ENCODE results near the gene SHROOM1. TPM values are rescaled to one million over a fixed set of nuclear protein-coding genes. Genes with fewer than 3 reads are reported as not detected.
"Not testable (repeated sequence)": the region's sequence is repeated elsewhere in the genome, so short reads cannot be mapped to it uniquely, and the experiment has no call there.

Gene SHROOM1
- total RNA-seq, 1 donor from 2014 or later, result 0.47 TPM

GRCh38 chr5:132804219-132804618 lies 26.2 kb downstream of the SHROOM1 start:
- DNase-seq, result not testable (repeated sequence)

- DNase-seq, result not testable (repeated sequence)
These were observed 27.8 kb downstream of the SHROOM1 start for GRCh38 chr5:132802685-132803066.

DNA sequence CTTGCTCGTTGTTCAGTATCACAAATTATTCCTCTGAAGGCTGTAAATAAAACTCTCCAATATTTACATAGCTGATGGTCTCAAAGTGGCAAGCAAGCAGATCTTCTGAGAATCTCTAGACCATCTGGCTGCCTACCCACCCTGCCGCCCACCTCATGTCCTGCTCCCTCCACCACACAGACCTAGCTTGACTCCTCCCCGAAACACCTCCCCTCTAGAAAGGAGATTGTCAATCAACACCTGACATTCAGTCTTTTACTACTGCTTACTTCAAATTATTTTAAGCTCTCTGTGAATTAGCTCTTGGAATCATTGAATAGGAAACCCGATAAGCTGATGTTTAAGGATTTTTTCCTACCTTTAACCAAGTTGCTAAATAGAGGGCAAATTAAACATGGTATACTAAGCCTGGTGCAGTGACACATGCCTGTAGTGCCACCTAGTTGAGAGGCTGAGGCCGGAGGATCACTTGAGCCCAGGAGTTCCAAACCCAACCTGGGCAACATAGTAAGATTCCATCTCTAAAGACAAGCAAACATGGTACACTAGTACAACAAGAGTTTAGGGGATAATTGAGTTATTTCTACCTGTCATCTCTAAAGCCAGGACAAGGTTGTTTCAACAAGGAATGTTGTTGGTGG lies 28.3 kb downstream of the SHROOM1 start:
- DNase-seq, result no peak

GRCh38 chr5:132800545-132800944 lies 29.9 kb downstream of the SHROOM1 start:
- DNase-seq, result no peak

GRCh38 chr5:132799392-132799791 lies 31.1 kb downstream of the SHROOM1 start:
- no peak for DNase-seq

GRCh38 chr5:132797651-132798050 lies 32.8 kb downstream of the SHROOM1 start:
- peak; percentile 71 for DNase-seq

DNA sequence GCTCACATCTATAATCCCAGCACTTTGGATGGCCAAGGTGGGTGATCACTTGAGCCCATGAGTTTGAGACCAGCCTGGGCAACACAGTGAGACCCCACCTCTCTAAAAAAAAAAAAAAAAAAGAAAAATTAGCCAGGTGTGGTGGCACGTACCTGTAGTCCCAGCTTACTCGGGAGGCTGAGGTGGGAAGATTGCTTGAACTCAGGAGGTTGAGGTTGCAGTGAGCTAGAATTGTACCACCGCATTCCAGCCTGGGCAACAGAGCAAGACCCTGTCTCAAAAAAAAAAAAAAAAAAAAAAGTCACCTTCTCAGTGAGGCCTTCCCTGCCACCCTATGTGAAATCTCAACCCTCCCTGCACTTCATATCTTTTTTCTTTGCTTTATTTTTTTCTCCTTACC lies 39.4 kb downstream of the SHROOM1 start:
- no peak for DNase-seq

GRCh38 chr5:132790201-132790865 lies 40.1 kb downstream of the SHROOM1 start:
- no peak for DNase-seq

DNA sequence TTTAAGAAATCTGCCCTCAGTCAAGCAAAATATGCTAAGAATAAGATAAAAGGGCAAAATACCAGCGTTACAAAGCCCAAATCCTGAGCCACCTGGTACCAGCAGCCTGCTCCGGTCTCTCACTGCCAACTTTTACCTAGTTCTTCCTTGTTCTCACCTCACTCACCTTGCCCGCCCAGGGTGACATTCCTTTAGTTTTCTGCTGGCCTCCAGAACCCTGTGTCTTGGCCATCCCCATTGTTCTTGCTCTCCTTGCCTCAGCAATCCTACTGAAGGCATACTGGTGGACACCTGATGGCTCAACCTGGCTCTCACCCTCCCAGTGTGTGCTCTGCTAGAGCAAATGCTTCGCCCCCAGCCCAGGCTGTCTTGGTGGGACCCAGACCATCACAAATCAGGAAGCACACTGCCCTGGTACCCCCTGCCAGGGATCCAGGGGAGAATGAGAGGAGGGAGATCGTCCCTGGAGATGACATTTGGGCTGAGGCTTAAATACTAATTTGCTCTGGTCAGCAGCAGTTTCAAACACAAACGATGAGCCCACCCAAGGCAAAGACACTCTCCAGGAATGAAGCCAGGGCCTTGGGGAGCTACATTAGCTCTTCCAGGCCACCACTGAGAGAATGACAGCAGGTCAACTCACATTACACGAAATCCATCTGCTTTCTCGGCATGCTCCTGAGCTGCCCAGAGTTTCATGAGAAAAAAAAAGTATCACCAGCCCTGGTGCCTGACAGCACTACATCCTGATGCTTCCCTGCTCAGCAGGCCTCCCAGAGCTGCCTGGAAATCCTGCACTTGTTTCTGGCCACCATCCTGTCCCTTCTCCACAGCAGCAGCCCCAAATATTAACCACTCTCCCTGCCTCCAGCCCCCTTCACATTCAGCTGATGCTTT lies 41.2 kb downstream of the SHROOM1 start:
- DNase-seq, result no peak

GRCh38 chr5:132788508-132788907 lies 41.9 kb downstream of the SHROOM1 start:
- no peak for DNase-seq

GRCh38 chr5:132787076-132787475 lies 43.4 kb downstream of the SHROOM1 start:
- no peak for DNase-seq

GRCh38 chr5:132785864-132786263 lies 44.6 kb downstream of the SHROOM1 start:
- no peak for DNase-seq

- no peak for DNase-seq
These were observed 45.1 kb downstream of the SHROOM1 start for GRCh38 chr5:132785365-132785764.

GRCh38 chr5:132782101-132782500 lies 48.3 kb downstream of the SHROOM1 start:
- DNase-seq, result no peak

DNA sequence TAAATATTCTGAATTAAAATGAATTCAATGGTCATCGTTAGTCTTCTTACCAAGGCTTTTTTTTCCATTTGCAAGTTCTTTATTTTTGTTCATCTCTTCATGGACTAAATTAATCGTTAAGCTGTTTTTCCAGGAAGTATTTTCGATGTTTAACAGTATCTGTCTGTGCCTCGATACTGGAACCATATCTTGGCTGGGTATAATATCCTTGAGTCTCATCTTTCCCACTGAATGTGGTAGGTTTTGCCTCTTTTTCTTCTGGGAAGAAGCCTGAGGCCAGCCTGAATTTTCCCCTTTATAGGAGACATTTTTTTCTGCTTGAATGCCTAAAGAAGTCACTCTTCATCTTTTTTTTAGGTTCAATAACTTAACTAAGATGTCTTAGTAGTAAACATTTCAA lies 49.4 kb downstream of the SHROOM1 start:
- no peak for DNase-seq

GRCh38 chr5:132780577-132780976 lies 49.9 kb downstream of the SHROOM1 start:
- no peak for DNase-seq

DNA sequence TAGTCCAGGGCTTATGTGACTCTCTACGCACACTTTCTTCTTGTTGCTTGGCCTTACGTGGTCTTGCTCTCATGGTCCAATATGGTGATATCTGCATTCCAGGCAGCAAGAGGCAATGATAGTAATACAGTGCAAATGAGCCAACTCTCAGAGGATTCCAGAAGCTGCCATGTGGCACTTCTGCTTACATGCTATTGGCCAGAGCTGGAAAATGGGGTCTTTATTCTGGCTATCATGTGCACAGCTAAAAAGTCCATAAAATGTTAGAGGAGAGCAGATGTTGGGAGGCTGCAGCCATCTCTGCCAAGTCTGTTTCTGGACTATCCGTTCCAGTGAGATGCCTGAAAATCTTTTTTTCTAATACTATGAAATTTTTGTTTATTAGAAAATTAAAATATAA lies 50.5 kb downstream of the SHROOM1 start:
- no peak for DNase-seq

- no peak for DNase-seq
These were observed 51.6 kb downstream of the SHROOM1 start for GRCh38 chr5:132778856-132779255.

GRCh38 chr5:132778129-132778528 lies 52.3 kb downstream of the SHROOM1 start:
- no peak for DNase-seq

GRCh38 chr5:132777209-132778069 lies 53.0 kb downstream of the SHROOM1 start, which contains the start of gene SEPTIN8:
Gene SEPTIN8, minus strand, starts transcription at chr5:132777239. Its CDS starts 102 bp downstream, at chr5:132777137.
- DNase-seq, result peak; percentile 37

- DNase-seq, result no peak
These were observed 53.6 kb downstream of the SHROOM1 start for GRCh38 chr5:132776938-132777208.
